HG02970 (cell line): ENCODE results near the gene FERD3L.

Experiments used
- ATAC-seq: cut with Tn5 transposase; IDR thresholded peaks from one replicate; pipeline ENCODE4 v1.9.1; 2021; ENCODE audit warnings: mild to moderate bottlenecking, moderate library complexity, moderate number of reproducible peaks; ENCODE audit not compliant: unreplicated experiment, low FRiP score

Gene FERD3L

DNA sequence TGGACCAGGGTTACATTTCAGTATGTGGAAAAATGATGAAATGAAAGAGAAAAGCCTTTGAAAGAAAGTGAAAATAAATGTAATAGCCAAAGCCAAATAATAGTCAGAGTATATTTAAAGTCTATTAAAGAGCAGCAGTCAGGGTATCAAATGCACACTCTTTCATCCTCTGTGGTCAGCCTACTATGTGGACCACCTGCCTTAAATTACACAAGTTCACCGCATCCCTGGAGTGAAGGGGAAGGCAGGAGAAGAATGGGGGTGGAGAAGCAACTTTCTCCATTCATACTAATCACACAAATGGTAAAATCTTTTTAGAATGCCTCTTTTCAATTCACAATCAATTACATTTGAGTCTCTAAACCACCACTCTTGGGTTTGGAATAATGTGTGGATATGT, 43.7 kb downstream of the FERD3L start:
- ATAC-seq = no peak

GRCh38 chr7:19099924-19100323, 45.3 kb downstream of the FERD3L start:
- no peak for ATAC-seq

DNA sequence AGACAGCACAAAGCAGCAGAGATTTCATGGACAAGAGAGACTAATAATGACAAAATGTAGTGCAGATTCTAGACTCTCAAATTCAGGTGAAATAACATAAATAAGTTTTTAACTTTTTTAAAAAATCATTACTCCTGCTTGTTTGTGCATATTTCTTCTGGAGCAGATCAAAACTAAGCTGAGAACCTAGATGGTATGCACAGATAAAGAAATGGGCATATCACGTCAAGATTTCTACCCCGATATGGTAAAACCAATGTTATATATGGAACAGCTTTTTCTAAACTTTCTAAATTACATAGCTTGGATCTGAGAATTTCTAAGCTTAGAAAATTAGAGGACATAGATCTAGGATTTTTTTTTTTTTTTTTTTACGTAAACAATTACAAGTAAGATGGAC, 46.0 kb downstream of the FERD3L start:
- no peak for ATAC-seq

GRCh38 chr7:19098510-19098909, 46.7 kb downstream of the FERD3L start:
- ATAC-seq = no peak

DNA sequence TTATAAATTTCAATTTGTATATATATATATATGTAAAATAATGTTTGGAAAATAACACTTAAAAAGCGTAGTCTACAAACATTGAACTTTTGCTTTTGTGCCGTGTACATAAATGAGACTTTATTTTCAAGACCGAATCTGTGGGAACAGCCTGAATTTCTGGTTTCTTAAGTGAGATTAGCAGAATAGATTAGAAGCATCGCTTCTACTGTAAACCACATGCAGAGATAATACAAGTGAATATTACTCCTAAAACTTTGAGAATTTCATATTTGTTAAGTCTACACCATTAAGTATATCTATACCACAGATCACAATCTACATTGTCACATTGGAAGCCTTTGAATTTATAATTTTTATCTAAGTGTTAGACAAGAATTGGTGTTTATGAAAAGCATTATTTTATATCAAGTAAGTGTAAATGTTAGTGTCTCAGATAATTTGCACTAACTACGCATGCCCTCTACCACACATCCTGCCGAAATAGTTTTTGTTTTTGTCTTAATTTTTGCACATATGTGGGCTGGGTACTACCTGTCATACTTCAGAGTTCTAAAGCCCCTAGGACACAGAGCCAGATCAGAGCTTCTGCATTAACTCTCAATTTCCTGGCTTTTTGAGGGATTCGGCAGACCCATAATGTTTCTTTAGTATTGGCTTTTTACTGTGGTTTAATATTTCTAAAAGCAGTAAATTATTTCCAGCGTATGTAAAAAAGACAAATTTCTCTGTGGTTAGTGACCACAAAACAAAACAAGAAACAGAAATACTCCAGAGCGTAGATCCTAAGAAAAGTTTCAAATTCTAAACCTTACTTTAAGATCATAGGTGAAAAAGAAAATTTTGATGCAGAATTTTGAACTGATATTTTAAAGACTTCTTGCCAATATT, 47.8 kb downstream of the FERD3L start:
- ATAC-seq = no peak

GRCh38 chr7:19095353-19095860, 49.8 kb downstream of the FERD3L start:
- ATAC-seq = no peak
